ENCODE measurements around the gene INAVA.

The INAVA gene

DNA sequence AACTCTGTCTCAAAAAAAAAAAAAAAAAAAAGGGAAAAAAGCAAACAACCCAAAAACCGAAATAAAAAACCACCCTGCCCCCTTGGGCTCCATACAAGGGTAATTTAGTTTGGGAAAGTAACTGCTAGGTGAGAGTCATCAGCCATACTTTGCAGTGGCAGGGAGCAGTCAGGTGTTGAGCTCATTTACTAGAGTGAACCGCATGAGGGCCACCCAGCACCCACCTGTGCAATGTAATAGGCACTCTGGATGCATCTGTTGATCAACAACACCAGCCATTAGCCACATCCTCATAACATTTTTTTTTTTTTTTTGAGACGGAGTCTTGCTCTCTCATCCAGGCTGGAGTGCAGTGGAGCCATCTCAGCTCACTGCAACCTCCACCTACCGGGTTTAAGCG, 9.1 kb downstream of the INAVA start:
- TF ChIP-seq EZH2phosphoT487 (IDR thresholded peaks at IDR 0.05; ENCODE audit: borderline replicate concordance), result no peak
- TF ChIP-seq, protein P1, sequence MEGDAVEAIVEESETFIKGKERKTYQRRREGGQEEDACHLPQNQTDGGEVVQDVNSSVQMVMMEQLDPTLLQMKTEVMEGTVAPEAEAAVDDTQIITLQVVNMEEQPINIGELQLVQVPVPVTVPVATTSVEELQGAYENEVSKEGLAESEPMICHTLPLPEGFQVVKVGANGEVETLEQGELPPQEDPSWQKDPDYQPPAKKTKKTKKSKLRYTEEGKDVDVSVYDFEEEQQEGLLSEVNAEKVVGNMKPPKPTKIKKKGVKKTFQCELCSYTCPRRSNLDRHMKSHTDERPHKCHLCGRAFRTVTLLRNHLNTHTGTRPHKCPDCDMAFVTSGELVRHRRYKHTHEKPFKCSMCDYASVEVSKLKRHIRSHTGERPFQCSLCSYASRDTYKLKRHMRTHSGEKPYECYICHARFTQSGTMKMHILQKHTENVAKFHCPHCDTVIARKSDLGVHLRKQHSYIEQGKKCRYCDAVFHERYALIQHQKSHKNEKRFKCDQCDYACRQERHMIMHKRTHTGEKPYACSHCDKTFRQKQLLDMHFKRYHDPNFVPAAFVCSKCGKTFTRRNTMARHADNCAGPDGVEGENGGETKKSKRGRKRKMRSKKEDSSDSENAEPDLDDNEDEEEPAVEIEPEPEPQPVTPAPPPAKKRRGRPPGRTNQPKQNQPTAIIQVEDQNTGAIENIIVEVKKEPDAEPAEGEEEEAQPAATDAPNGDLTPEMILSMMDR (conservative IDR thresholded peaks at IDR 0.05; ENCODE audit: low read length), result no peak
- Histone ChIP-seq H3F3A (ENCODE audit: low read depth) (peaks cover 2% of the 10 kb centered on the region; the same call in 1 of the 2 replicates), H3K36me3 (ENCODE audit: insufficient read depth, low read length) (no peaks in the 10 kb centered on the region), H3K9me3 (ENCODE audit: insufficient read depth, low read depth, low read length) (no peaks in the 10 kb centered on the region), H3K9me2 (replicated peaks; ENCODE audit: low read depth, low read length) (no peaks in the 10 kb centered on the region), H3K4me1 (ENCODE audit: insufficient read depth, low read length, poor library complexity, severe bottlenecking) (peaks cover 64% of the 10 kb centered on the region), H4K20me1 (ENCODE audit: insufficient read depth, low read length, poor library complexity, severe bottlenecking) (no peaks in the 10 kb centered on the region), H3K4me2 (ENCODE audit: low read depth, low read length, poor library complexity, severe bottlenecking) (no peak overlapping the region), H3K79me2 (ENCODE audit: insufficient read depth, low read length) (no peaks in the 10 kb centered on the region), H2AFZ (ENCODE audit: low read length) (no peak overlapping the region), H3K9ac (ENCODE audit: low read depth, low read length, poor library complexity, severe bottlenecking) (no peak overlapping the region), H3K27me3 (ENCODE audit: insufficient read depth, low read length, poor library complexity, severe bottlenecking) (no peaks in the 10 kb centered on the region), H3K4me3 (ENCODE audit: low read length, poor library complexity, severe bottlenecking) (no peak overlapping the region)

DNA sequence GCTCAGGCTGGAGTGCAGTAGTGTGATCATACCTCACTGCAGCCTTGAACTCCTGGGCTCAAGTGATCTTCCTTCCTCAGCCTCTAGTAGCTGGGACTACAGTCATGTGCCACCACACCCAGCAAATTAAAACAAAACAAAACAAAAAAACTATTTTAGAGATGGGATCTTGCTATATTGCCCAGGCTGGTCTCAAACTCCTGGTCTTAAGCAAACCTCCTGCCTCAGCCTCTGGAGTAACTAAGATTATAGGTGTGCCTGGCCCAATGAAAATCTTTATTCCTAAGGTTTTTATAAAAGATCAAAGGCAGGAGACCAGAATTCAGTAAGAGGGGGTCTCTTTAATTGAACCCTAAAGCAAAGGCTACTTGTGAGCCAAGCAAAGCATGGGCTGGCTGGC, 10.1 kb downstream of the INAVA start:
- no peaks in the 10 kb centered on the region for H3K27me3 ChIP-seq (ENCODE audit: insufficient read depth, low read length, poor library complexity, severe bottlenecking)
- peaks cover 59% of the 10 kb centered on the region for H3K4me1 ChIP-seq (ENCODE audit: insufficient read depth, low read length, poor library complexity, severe bottlenecking)
- H3K9me2 ChIP-seq (replicated peaks; ENCODE audit: low read depth, low read length), result no peaks in the 10 kb centered on the region
- H3K79me2 ChIP-seq (ENCODE audit: insufficient read depth, low read length), result no peaks in the 10 kb centered on the region
- no peaks in the 10 kb centered on the region for H3K9me3 ChIP-seq (ENCODE audit: insufficient read depth, low read depth, low read length)
- H3F3A ChIP-seq (ENCODE audit: low read depth), result peaks cover 2% of the 10 kb centered on the region; the same call in 1 of the 2 replicates
- TF ChIP-seq EZH2phosphoT487 (IDR thresholded peaks at IDR 0.05; ENCODE audit: borderline replicate concordance), result no peak
- TF ChIP-seq, protein P1 (conservative IDR thresholded peaks at IDR 0.05; ENCODE audit: low read length), result no peak
- H3K4me2 ChIP-seq (ENCODE audit: low read depth, low read length, poor library complexity, severe bottlenecking), result peak overlapping the region; percentile 58
- H3K4me3 ChIP-seq (ENCODE audit: low read length, poor library complexity, severe bottlenecking), result no peak overlapping the region
- 0 out of 2 replicates have a peak overlapping the region, but pooled peaks have one; percentile 8 for H2AFZ ChIP-seq (ENCODE audit: low read length)
- H3K36me3 ChIP-seq (ENCODE audit: insufficient read depth, low read length), result no peaks in the 10 kb centered on the region
- peak overlapping the region; percentile 39 for H3K9ac ChIP-seq (ENCODE audit: low read depth, low read length, poor library complexity, severe bottlenecking)
- no peaks in the 10 kb centered on the region for H4K20me1 ChIP-seq (ENCODE audit: insufficient read depth, low read length, poor library complexity, severe bottlenecking)

DNA sequence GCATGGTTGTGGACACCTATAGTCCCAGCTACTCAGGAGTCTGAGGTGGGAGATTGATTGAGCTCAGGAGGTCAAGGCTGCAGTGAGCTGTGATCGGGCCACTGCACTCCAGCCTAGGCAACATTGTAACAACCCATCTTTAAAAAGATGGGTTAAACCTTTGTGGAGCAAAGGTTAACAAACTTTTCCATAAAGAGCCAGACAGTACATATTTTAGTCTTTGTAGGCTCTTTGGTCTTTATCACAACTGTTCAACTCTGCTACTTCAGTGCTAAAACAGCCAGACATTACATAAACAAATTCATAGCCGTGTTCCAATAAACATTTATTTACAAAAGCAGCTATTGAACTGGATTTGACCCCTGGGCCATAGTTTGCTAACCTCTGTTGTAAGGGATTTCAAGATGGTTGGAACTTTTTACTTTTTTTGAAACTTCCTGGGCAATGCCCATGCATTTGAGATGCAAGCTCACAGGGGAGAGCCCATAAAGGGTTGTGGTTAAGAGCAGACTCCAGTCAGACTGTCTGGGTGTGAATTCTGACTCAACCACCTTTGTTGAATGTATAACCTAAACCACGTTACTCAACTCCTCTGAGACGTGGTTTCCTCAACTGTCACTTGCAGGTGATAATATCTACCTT, 10.8 kb downstream of the INAVA start:
- H3K9me3 ChIP-seq (ENCODE audit: insufficient read depth, low read depth, low read length), result no peaks in the 10 kb centered on the region
- H3K4me3 ChIP-seq (ENCODE audit: low read length, poor library complexity, severe bottlenecking), result peak overlapping the region; percentile 36
- peak overlapping the region; percentile 58 for H3K4me2 ChIP-seq (ENCODE audit: low read depth, low read length, poor library complexity, severe bottlenecking)
- TF ChIP-seq EZH2phosphoT487 (IDR thresholded peaks at IDR 0.05; ENCODE audit: borderline replicate concordance), result no peak
- TF ChIP-seq, protein P1 (conservative IDR thresholded peaks at IDR 0.05; ENCODE audit: low read length), result no peak
- H3F3A ChIP-seq (ENCODE audit: low read depth), result peaks cover 2% of the 10 kb centered on the region; the same call in 1 of the 2 replicates
- H3K9me2 ChIP-seq (replicated peaks; ENCODE audit: low read depth, low read length), result no peaks in the 10 kb centered on the region
- H2AFZ ChIP-seq (ENCODE audit: low read length), result peak overlapping the region; percentile 8; the same call in 1 of the 2 replicates
- H3K27me3 ChIP-seq (ENCODE audit: insufficient read depth, low read length, poor library complexity, severe bottlenecking), result no peaks in the 10 kb centered on the region
- H4K20me1 ChIP-seq (ENCODE audit: insufficient read depth, low read length, poor library complexity, severe bottlenecking), result no peaks in the 10 kb centered on the region
- H3K36me3 ChIP-seq (ENCODE audit: insufficient read depth, low read length), result no peaks in the 10 kb centered on the region
- H3K9ac ChIP-seq (ENCODE audit: low read depth, low read length, poor library complexity, severe bottlenecking), result peak overlapping the region; percentile 39
- peaks cover 55% of the 10 kb centered on the region for H3K4me1 ChIP-seq (ENCODE audit: insufficient read depth, low read length, poor library complexity, severe bottlenecking)
- no peaks in the 10 kb centered on the region for H3K79me2 ChIP-seq (ENCODE audit: insufficient read depth, low read length)
